WTC11 (cell line): Measurements from ENCODE around the gene SURF1. TPM values are rescaled to one million over a fixed set of nuclear protein-coding genes. Genes with fewer than 3 reads are reported as not detected.

Source experiments
- ATAC-seq: fragments of 200-7000 bp; cut with Tn5 transposase; 2 replicates; pipeline ENCODE4 v1.10.0; 2021; ENCODE audit warnings: mild to moderate bottlenecking, moderate library complexity
- CTCF ChIA-PET: fragments of 300-600 bp; sonication (Branson Sonifier 250); formaldehyde crosslinking; loops from one replicate; lab custom pipeline; 2021; ENCODE audit warnings: antibody characterized with exemption; lab: Charles Lee
- POLR2A ChIA-PET: fragments of 350-600 bp; sonication (Branson Sonifier 250); formaldehyde crosslinking; loops from one replicate; lab custom pipeline; 2021; ENCODE audit warnings: antibody characterized with exemption; lab: Charles Lee
- DNase-seq: peaks from one replicate; pipeline ENCODE4 v3.0.0; 2021; ENCODE audit warnings: low spot score
- H3K27ac Mint-ChIP-seq: 2 replicates; pipeline ENCODE4 v1.8.0; 2021; ENCODE audit warnings: mixed read lengths
- H3K27me3 Mint-ChIP-seq: 2 replicates; pipeline ENCODE4 v1.8.0; 2021; ENCODE audit warnings: low read depth, mild to moderate bottlenecking, moderate library complexity, mixed read lengths
- H3K36me3 Mint-ChIP-seq: 2 replicates; pipeline ENCODE4 v1.8.0; 2021; ENCODE audit warnings: mixed read lengths
- H3K4me1 Mint-ChIP-seq: 2 replicates; pipeline ENCODE4 v1.8.0; 2022; ENCODE audit warnings: mixed read lengths
- H3K4me3 Mint-ChIP-seq: 2 replicates; pipeline ENCODE4 v1.8.0; 2021; ENCODE audit warnings: mild to moderate bottlenecking, moderate library complexity, mixed read lengths
- H3K9me3 Mint-ChIP-seq: 2 replicates; pipeline ENCODE4 v1.8.0; 2021; ENCODE audit warnings: mixed read lengths
- CBFB ChIP-seq: sonication (generic); formaldehyde crosslinking; IDR thresholded peaks from 2 replicates; pipeline ENCODE4 v1.8.1; 2022; ENCODE audit warnings: mild to moderate bottlenecking, low read depth, missing genetic modification reagents
- E2F1 ChIP-seq: sonication (generic); formaldehyde crosslinking; IDR thresholded peaks from 2 replicates; pipeline ENCODE4 v1.8.0; 2022; ENCODE audit warnings: mild to moderate bottlenecking, missing genetic modification reagents
- ELF4 ChIP-seq: sonication (generic); formaldehyde crosslinking; IDR thresholded peaks from 2 replicates; pipeline ENCODE4 v1.8.1; 2022; ENCODE audit warnings: low read depth, mild to moderate bottlenecking, moderate library complexity, missing genetic modification reagents
- ESRRA ChIP-seq: sonication (generic); formaldehyde crosslinking; IDR thresholded peaks from 2 replicates; pipeline ENCODE4 v1.8.1; 2022; ENCODE audit warnings: mild to moderate bottlenecking, missing genetic modification reagents, borderline replicate concordance
- ETV6 ChIP-seq: sonication (generic); formaldehyde crosslinking; IDR thresholded peaks from 2 replicates; pipeline ENCODE4 v1.8.1; 2022; ENCODE audit warnings: mild to moderate bottlenecking, missing genetic modification reagents
- GTF2I ChIP-seq: fragments of 250-450 bp; sonication (Bioruptor Pico); conservative IDR thresholded peaks from 2 replicates; pipeline ENCODE4 v1.4.0; 2021; ENCODE audit warnings: mild to moderate bottlenecking
- IRF2 ChIP-seq: sonication (generic); formaldehyde crosslinking; IDR thresholded peaks from 2 replicates; pipeline ENCODE4 v1.8.0; 2022; ENCODE audit warnings: low read depth, missing genetic modification reagents, borderline replicate concordance
- NR1H2 ChIP-seq: sonication (generic); formaldehyde crosslinking; IDR thresholded peaks from 2 replicates; pipeline ENCODE4 v1.9.0; 2021; ENCODE audit warnings: mild to moderate bottlenecking, moderate library complexity, missing genetic modification reagents
- RELA ChIP-seq: sonication (generic); formaldehyde crosslinking; IDR thresholded peaks from 2 replicates; pipeline ENCODE4 v1.8.1; 2022; ENCODE audit warnings: missing genetic modification reagents, mild to moderate bottlenecking, borderline replicate concordance
- TCF7 ChIP-seq: sonication (generic); formaldehyde crosslinking; IDR thresholded peaks from 2 replicates; pipeline ENCODE4 v1.8.0; 2022; ENCODE audit warnings: mild to moderate bottlenecking, low read depth, missing genetic modification reagents, moderate library complexity
- TEAD1 ChIP-seq: sonication (generic); formaldehyde crosslinking; IDR thresholded peaks from 2 replicates; pipeline ENCODE4 v1.8.0; 2022; ENCODE audit warnings: mild to moderate bottlenecking, missing genetic modification reagents
- TEAD4 ChIP-seq: sonication (generic); formaldehyde crosslinking; IDR thresholded peaks from 2 replicates; pipeline ENCODE4 v1.8.0; 2022; ENCODE audit warnings: mild to moderate bottlenecking, missing genetic modification reagents
- ZNF317 ChIP-seq: sonication (generic); formaldehyde crosslinking; IDR thresholded peaks from 2 replicates; pipeline ENCODE4 v1.8.1; 2023; ENCODE audit warnings: low read depth, mild to moderate bottlenecking, moderate library complexity, missing genetic modification reagents, borderline replicate concordance
- ZNF423 ChIP-seq: fragments of 250-450 bp; sonication (Bioruptor Pico); IDR thresholded peaks from 2 replicates; pipeline ENCODE4 v2.1.2; 2022; ENCODE audit warnings: mild to moderate bottlenecking, moderate library complexity
- ZNF425 ChIP-seq: fragments of 250-450 bp; sonication (Bioruptor Pico); conservative IDR thresholded peaks from 2 replicates; pipeline ENCODE4 v1.9.0; 2021; ENCODE audit warnings: mild to moderate bottlenecking
- ZNF532 ChIP-seq: fragments of 250-450 bp; sonication (Bioruptor Pico); IDR thresholded peaks from 2 replicates; pipeline ENCODE4 v1.9.0; 2021; ENCODE audit warnings: mild to moderate bottlenecking, borderline replicate concordance
- total RNA-seq: library from RNA; stranded (reverse); gene quantifications from 3 replicates; pipeline ENCODE4 v1.2.3, GENCODE V29; 2021
- TF ChIP-seq, protein P1 (sequence below): sonication (generic); formaldehyde crosslinking; IDR thresholded peaks from 2 replicates; pipeline ENCODE4 v1.8.1; 2023; ENCODE audit warnings: mild to moderate bottlenecking, missing genetic modification reagents
- TF ChIP-seq, protein P2 (sequence below): sonication (generic); formaldehyde crosslinking; IDR thresholded peaks from 2 replicates; pipeline ENCODE4 v1.8.1; 2022; ENCODE audit warnings: mild to moderate bottlenecking, moderate library complexity, missing genetic modification reagents
- TF ChIP-seq, protein P3 (sequence below): sonication (generic); formaldehyde crosslinking; conservative IDR thresholded peaks from 2 replicates; pipeline ENCODE4 v1.8.1; 2023; ENCODE audit warnings: mild to moderate bottlenecking, low read depth, missing genetic modification reagents, moderate library complexity
- TF ChIP-seq, protein P4 (sequence below): sonication (generic); formaldehyde crosslinking; IDR thresholded peaks from 2 replicates; pipeline ENCODE4 v1.8.1; 2023; ENCODE audit warnings: mild to moderate bottlenecking, missing genetic modification reagents

Gene SURF1
- total RNA-seq, 1 experiment from 2014 or later, result 33.3 TPM

DNA sequence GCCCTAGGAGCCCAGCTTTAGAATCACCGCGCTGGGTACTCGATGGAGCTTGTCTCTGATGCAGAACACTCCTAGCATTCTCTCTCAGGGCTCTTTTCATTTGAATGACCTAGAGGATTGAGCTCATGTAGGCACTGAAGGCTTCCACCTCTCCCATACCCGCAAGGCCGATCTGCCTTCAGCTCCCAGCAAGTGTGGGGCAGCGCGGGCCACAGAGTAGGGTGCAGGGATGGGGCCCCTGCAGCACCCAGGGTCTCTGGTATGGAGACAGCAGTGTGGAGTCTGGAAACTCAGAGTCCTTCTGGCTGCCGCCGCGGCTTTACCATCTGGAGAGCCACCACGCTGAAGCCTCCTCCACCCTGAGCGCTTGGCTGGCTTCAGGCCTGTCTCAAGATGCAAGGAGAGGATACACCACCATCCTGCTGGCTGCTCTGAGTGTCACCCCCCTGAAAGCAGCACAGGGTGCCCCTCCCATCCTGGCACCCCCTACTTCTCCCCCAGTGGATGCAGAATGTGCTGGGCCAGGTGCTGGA, 32.8 kb upstream of the SURF1 start:
- Mint-ChIP-seq H3K4me1 (no peaks in the 10 kb centered on the region), H3K36me3 (peaks cover 5% of the 10 kb centered on the region), H3K27ac (no peak overlapping the region), H3K4me3 (no peak overlapping the region), H3K9me3 (peaks cover 16% of the 10 kb centered on the region), H3K27me3 (peaks cover 18% of the 10 kb centered on the region)
- no peak for TF ChIP-seq ESRRA (CRISPR knock-in tag)
- TF ChIP-seq, protein P1, sequence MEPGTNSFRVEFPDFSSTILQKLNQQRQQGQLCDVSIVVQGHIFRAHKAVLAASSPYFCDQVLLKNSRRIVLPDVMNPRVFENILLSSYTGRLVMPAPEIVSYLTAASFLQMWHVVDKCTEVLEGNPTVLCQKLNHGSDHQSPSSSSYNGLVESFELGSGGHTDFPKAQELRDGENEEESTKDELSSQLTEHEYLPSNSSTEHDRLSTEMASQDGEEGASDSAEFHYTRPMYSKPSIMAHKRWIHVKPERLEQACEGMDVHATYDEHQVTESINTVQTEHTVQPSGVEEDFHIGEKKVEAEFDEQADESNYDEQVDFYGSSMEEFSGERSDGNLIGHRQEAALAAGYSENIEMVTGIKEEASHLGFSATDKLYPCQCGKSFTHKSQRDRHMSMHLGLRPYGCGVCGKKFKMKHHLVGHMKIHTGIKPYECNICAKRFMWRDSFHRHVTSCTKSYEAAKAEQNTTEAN (CRISPR knock-in tag), result no peak
- TF ChIP-seq ZNF423 (CRISPR knock-in tag), result no peak
- TF ChIP-seq, protein P2, sequence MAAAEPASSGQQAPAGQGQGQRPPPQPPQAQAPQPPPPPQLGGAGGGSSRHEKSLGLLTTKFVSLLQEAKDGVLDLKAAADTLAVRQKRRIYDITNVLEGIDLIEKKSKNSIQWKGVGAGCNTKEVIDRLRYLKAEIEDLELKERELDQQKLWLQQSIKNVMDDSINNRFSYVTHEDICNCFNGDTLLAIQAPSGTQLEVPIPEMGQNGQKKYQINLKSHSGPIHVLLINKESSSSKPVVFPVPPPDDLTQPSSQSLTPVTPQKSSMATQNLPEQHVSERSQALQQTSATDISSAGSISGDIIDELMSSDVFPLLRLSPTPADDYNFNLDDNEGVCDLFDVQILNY (CRISPR knock-in tag), result no peak
- no peak for TF ChIP-seq GTF2I (CRISPR knock-in tag)
- no peak for TF ChIP-seq TEAD1 (CRISPR knock-in tag)
- no peak for TF ChIP-seq IRF2 (CRISPR knock-in tag)
- POLR2A ChIA-PET, result no interaction called here
- DNase-seq (no peak), ATAC-seq (no peak)
- CTCF ChIA-PET, result no interaction called here

- POLR2A ChIA-PET, result no interaction called here
- Mint-ChIP-seq H3K9me3 (peaks cover 16% of the 10 kb centered on the region), H3K4me3 (no peak overlapping the region), H3K27me3 (peaks cover 18% of the 10 kb centered on the region), H3K27ac (no peak overlapping the region), H3K4me1 (no peaks in the 10 kb centered on the region), H3K36me3 (peaks cover 5% of the 10 kb centered on the region)
- ATAC-seq, result no peak
- no peak for DNase-seq
- CTCF ChIA-PET, result interaction anchor here (1.7 kb wide), 1 partner anchor 45 kb away, joined by 5 read pairs; no protein-coding TSS in a partner anchor
- TF ChIP-seq TCF7 (no peak), ZNF317 (no peak), TEAD4 (CRISPR knock-in tag) (no peak), E2F1 (CRISPR knock-in tag) (no peak), ETV6 (CRISPR knock-in tag) (no peak), ELF4 (CRISPR knock-in tag) (no peak), ZNF425 (CRISPR knock-in tag) (no peak), ZNF532 (no peak), NR1H2 (CRISPR knock-in tag) (no peak), RELA (CRISPR knock-in tag) (no peak), CBFB (CRISPR knock-in tag) (no peak)
- TF ChIP-seq, protein P3, sequence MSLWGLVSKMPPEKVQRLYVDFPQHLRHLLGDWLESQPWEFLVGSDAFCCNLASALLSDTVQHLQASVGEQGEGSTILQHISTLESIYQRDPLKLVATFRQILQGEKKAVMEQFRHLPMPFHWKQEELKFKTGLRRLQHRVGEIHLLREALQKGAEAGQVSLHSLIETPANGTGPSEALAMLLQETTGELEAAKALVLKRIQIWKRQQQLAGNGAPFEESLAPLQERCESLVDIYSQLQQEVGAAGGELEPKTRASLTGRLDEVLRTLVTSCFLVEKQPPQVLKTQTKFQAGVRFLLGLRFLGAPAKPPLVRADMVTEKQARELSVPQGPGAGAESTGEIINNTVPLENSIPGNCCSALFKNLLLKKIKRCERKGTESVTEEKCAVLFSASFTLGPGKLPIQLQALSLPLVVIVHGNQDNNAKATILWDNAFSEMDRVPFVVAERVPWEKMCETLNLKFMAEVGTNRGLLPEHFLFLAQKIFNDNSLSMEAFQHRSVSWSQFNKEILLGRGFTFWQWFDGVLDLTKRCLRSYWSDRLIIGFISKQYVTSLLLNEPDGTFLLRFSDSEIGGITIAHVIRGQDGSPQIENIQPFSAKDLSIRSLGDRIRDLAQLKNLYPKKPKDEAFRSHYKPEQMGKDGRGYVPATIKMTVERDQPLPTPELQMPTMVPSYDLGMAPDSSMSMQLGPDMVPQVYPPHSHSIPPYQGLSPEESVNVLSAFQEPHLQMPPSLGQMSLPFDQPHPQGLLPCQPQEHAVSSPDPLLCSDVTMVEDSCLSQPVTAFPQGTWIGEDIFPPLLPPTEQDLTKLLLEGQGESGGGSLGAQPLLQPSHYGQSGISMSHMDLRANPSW (CRISPR knock-in tag), result no peak
- TF ChIP-seq, protein P4, sequence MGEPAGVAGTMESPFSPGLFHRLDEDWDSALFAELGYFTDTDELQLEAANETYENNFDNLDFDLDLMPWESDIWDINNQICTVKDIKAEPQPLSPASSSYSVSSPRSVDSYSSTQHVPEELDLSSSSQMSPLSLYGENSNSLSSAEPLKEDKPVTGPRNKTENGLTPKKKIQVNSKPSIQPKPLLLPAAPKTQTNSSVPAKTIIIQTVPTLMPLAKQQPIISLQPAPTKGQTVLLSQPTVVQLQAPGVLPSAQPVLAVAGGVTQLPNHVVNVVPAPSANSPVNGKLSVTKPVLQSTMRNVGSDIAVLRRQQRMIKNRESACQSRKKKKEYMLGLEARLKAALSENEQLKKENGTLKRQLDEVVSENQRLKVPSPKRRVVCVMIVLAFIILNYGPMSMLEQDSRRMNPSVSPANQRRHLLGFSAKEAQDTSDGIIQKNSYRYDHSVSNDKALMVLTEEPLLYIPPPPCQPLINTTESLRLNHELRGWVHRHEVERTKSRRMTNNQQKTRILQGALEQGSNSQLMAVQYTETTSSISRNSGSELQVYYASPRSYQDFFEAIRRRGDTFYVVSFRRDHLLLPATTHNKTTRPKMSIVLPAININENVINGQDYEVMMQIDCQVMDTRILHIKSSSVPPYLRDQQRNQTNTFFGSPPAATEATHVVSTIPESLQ (CRISPR knock-in tag), result no peak
Measured at GRCh38 chr9:133387680-133388079, 31.4 kb upstream of the SURF1 start.
